Measurements from ENCODE around the gene WT1.

The WT1 gene

GRCh38 chr11:32428665-32429303 is 6.6 kb downstream of the WT1 start:
- no peak overlapping the region for H3K4me3 ChIP-seq (ENCODE audit: low read length)
- no peak for DNase-seq (ENCODE audit: low read depth)
- no peak for TF ChIP-seq CTCF (conservative IDR thresholded peaks at IDR 0.05; ENCODE audit: low read depth, low read length)

- H3K4me3 ChIP-seq (ENCODE audit: low read length), result no peak overlapping the region
- no peak for TF ChIP-seq CTCF (conservative IDR thresholded peaks at IDR 0.05; ENCODE audit: low read depth, low read length)
- no peak for DNase-seq (ENCODE audit: low read depth)
Observed at GRCh38 chr11:32427935-32428664, 7.2 kb downstream of the WT1 start.

GRCh38 chr11:32427616-32427934 is 7.8 kb downstream of the WT1 start:
- no peak for TF ChIP-seq CTCF (conservative IDR thresholded peaks at IDR 0.05; ENCODE audit: low read depth, low read length)
- DNase-seq (ENCODE audit: low read depth), result no peak
- H3K4me3 ChIP-seq (ENCODE audit: low read length), result no peak overlapping the region

GRCh38 chr11:32426819-32427615 is 8.3 kb downstream of the WT1 start:
- TF ChIP-seq CTCF (conservative IDR thresholded peaks at IDR 0.05; ENCODE audit: low read depth, low read length), result no peak
- no peak for DNase-seq (ENCODE audit: low read depth)
- no peak overlapping the region for H3K4me3 ChIP-seq (ENCODE audit: low read length)

- DNase-seq (ENCODE audit: low read depth), result no peak
- H3K4me3 ChIP-seq (ENCODE audit: low read length), result no peak overlapping the region
- TF ChIP-seq CTCF (conservative IDR thresholded peaks at IDR 0.05; ENCODE audit: low read depth, low read length), result no peak
Observed at GRCh38 chr11:32426192-32426591, 9.1 kb downstream of the WT1 start.

GRCh38 chr11:32425761-32426160 is 9.6 kb downstream of the WT1 start:
- no peak overlapping the region for H3K4me3 ChIP-seq (ENCODE audit: low read length)
- no peak for DNase-seq (ENCODE audit: low read depth)
- TF ChIP-seq CTCF (conservative IDR thresholded peaks at IDR 0.05; ENCODE audit: low read depth, low read length), result no peak
